Activated T-cell treated with anti-CD3 and anti-CD28 coated beads, Interleukin-2, amount 50 U/mL, for 24 hours (primary cell): Measurements from ENCODE around the gene CSNK1A1L.

Source experiments
- DNase-seq: peaks from one replicate; pipeline ENCODE4 v3.0.0-alpha.2; 2020
- H3K27ac Mint-ChIP-seq: 2 replicates; pipeline ENCODE4 v1.8.0; 2020; ENCODE audit warnings: mild to moderate bottlenecking, mixed read lengths
- H3K27me3 Mint-ChIP-seq: 2 replicates; pipeline ENCODE4 v1.8.0; 2020; ENCODE audit warnings: mixed read lengths
- H3K36me3 Mint-ChIP-seq: 2 replicates; pipeline ENCODE4 v1.8.0; 2020; ENCODE audit warnings: low read depth, mixed read lengths
- H3K4me1 Mint-ChIP-seq: 2 replicates; pipeline ENCODE4 v1.8.0; 2020; ENCODE audit warnings: low read depth, mixed read lengths
- H3K4me3 Mint-ChIP-seq: 2 replicates; pipeline ENCODE4 v1.8.0; 2020; ENCODE audit warnings: mild to moderate bottlenecking, moderate library complexity, mixed read lengths
- H3K9me3 Mint-ChIP-seq: 2 replicates; pipeline ENCODE4 v1.8.0; 2020; ENCODE audit warnings: mixed read lengths

The CSNK1A1L gene

GRCh38 chr13:37127691-37128241, 22.3 kb upstream of the CSNK1A1L start:
- Mint-ChIP-seq H3K9me3 (no peaks in the 10 kb centered on the region), H3K27ac (no peak overlapping the region), H3K36me3 (no peaks in the 10 kb centered on the region), H3K4me3 (no peak overlapping the region), H3K4me1 (no peaks in the 10 kb centered on the region), H3K27me3 (peaks cover 3% of the 10 kb centered on the region)
- DNase-seq = no peak

DNA sequence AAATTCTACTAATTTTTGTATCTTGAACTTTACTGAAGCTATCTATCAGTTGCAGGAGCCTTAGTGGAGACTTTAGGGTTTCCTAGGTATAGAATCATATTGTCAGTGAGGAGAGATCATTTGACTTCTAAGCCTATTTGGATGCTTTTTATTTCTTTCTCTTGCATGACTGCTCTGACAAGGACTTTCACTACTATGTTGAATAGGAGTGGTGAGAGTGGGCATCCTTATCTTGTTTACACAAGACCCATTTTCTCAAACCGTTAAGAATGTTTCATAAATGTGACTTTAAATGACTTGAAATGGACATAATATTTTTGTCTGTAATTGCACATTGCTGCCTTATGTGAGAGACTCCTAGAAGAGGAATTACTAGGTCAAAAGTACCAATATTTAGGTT, 17.9 kb upstream of the CSNK1A1L start:
- no peak for DNase-seq
- no peaks in the 10 kb centered on the region for H3K9me3 Mint-ChIP-seq
- no peak overlapping the region for H3K27ac Mint-ChIP-seq
- H3K4me1 Mint-ChIP-seq = no peaks in the 10 kb centered on the region
- H3K4me3 Mint-ChIP-seq = no peak overlapping the region
- H3K27me3 Mint-ChIP-seq = peaks cover 3% of the 10 kb centered on the region
- H3K36me3 Mint-ChIP-seq = no peaks in the 10 kb centered on the region

- no peak overlapping the region for H3K27ac Mint-ChIP-seq
- H3K4me3 Mint-ChIP-seq = no peak overlapping the region
- peaks cover 3% of the 10 kb centered on the region for H3K27me3 Mint-ChIP-seq
- no peak for DNase-seq
- H3K9me3 Mint-ChIP-seq = no peaks in the 10 kb centered on the region
- no peaks in the 10 kb centered on the region for H3K36me3 Mint-ChIP-seq
- no peaks in the 10 kb centered on the region for H3K4me1 Mint-ChIP-seq
Measured at GRCh38 chr13:37118016-37118415, 12.6 kb upstream of the CSNK1A1L start.

GRCh38 chr13:37114250-37114649, 8.8 kb upstream of the CSNK1A1L start:
- DNase-seq = no peak
- Mint-ChIP-seq H3K4me1 (no peaks in the 10 kb centered on the region), H3K36me3 (no peaks in the 10 kb centered on the region), H3K27ac (no peak overlapping the region), H3K27me3 (peaks cover 3% of the 10 kb centered on the region), H3K4me3 (no peak overlapping the region), H3K9me3 (no peaks in the 10 kb centered on the region)

GRCh38 chr13:37113534-37113933, 8.1 kb upstream of the CSNK1A1L start:
- H3K4me1 Mint-ChIP-seq = no peaks in the 10 kb centered on the region
- no peak overlapping the region for H3K4me3 Mint-ChIP-seq
- H3K9me3 Mint-ChIP-seq = no peaks in the 10 kb centered on the region
- H3K36me3 Mint-ChIP-seq = no peaks in the 10 kb centered on the region
- DNase-seq = no peak
- H3K27me3 Mint-ChIP-seq = peaks cover 4% of the 10 kb centered on the region
- H3K27ac Mint-ChIP-seq = no peak overlapping the region

GRCh38 chr13:37109051-37109678, 3.7 kb upstream of the CSNK1A1L start:
- no peaks in the 10 kb centered on the region for H3K4me1 Mint-ChIP-seq
- no peak for DNase-seq
- H3K27me3 Mint-ChIP-seq = peaks cover 6% of the 10 kb centered on the region
- no peaks in the 10 kb centered on the region for H3K36me3 Mint-ChIP-seq
- H3K27ac Mint-ChIP-seq = no peak overlapping the region
- no peaks in the 10 kb centered on the region for H3K9me3 Mint-ChIP-seq
- H3K4me3 Mint-ChIP-seq = no peak overlapping the region

DNA sequence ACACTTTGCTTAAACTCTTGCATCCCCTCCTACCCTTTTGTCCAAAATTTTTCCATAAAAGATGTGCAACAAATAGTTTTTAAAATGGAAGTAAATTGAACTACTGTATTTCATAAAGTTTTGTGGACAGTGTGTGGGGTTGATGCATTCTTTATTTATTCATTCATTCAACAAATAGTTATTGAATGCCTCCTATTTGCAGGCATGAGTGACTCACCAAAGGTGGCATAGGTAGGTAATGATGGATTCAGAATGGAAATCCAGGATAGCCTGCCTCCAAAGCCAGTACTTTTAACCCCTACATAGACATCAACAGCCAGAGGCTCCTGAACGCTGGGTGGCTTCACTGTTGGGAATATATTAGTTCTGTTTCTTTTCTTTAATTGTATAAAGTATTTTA, 2.4 kb upstream of the CSNK1A1L start:
- DNase-seq = no peak
- Mint-ChIP-seq H3K4me3 (no peak overlapping the region), H3K27ac (no peak overlapping the region), H3K36me3 (no peaks in the 10 kb centered on the region), H3K9me3 (no peaks in the 10 kb centered on the region), H3K27me3 (peaks cover 9% of the 10 kb centered on the region), H3K4me1 (no peaks in the 10 kb centered on the region)

- Mint-ChIP-seq H3K27me3 (peaks cover 12% of the 10 kb centered on the region), H3K27ac (no peak overlapping the region), H3K9me3 (no peaks in the 10 kb centered on the region), H3K36me3 (no peaks in the 10 kb centered on the region), H3K4me3 (no peak overlapping the region), H3K4me1 (no peaks in the 10 kb centered on the region)
- no peak for DNase-seq
Measured at GRCh38 chr13:37107456-37107855, 2.0 kb upstream of the CSNK1A1L start.

DNA sequence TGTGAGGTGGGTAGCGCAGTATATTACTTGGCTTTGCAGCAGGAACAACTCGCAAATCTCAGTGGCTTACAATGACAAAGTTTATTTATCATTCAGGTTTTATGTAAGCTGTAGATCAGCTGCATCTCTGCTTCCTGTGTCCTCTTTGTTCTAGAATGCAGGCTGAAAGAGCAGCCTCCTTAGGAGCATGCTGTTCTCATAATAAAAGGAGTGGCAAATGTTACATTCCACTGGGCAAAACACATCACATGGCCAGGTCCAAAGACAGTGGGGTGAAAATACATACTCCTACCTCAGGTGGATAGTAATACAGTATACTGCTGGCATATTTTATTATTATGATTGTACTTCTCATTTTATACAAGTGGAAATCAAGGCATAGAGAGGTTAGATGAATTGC, 1.2 kb upstream of the CSNK1A1L start:
- no peak for DNase-seq
- no peak overlapping the region for H3K27ac Mint-ChIP-seq
- no peaks in the 10 kb centered on the region for H3K36me3 Mint-ChIP-seq
- H3K4me3 Mint-ChIP-seq = no peak overlapping the region
- H3K9me3 Mint-ChIP-seq = no peaks in the 10 kb centered on the region
- peaks cover 16% of the 10 kb centered on the region for H3K27me3 Mint-ChIP-seq
- H3K4me1 Mint-ChIP-seq = no peaks in the 10 kb centered on the region

DNA sequence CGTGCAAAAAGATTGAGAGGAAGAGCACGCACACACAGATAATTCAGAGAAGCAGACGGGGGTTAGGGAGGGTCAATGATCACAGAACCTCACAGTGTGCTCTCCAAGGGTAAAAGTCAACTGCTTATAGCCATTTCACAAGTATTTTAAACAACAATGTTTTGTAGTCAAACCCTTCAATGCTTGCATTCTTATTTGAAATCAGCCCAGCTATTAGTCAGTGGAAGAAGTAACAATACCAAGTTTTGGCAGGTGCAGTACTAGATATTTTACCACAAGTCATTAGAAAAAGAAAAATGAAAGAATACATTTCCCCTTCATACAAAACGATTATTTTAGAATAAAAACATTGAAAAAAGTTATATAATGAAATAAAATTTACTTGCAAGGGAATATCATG, 2.6 kb downstream of the CSNK1A1L start:
- Mint-ChIP-seq H3K4me3 (no peak overlapping the region), H3K27ac (no peak overlapping the region), H3K36me3 (no peaks in the 10 kb centered on the region), H3K27me3 (peaks cover 14% of the 10 kb centered on the region), H3K9me3 (no peaks in the 10 kb centered on the region), H3K4me1 (no peaks in the 10 kb centered on the region)
- DNase-seq = no peak

GRCh38 chr13:37101201-37101600, 4.3 kb downstream of the CSNK1A1L start:
- DNase-seq = no peak
- Mint-ChIP-seq H3K36me3 (no peaks in the 10 kb centered on the region), H3K4me3 (no peak overlapping the region), H3K4me1 (peaks cover 9% of the 10 kb centered on the region), H3K9me3 (no peaks in the 10 kb centered on the region), H3K27ac (no peak overlapping the region), H3K27me3 (peaks cover 14% of the 10 kb centered on the region)

GRCh38 chr13:37100731-37101130, 4.7 kb downstream of the CSNK1A1L start:
- H3K4me3 Mint-ChIP-seq = no peak overlapping the region
- peaks cover 9% of the 10 kb centered on the region for H3K4me1 Mint-ChIP-seq
- peaks cover 14% of the 10 kb centered on the region for H3K27me3 Mint-ChIP-seq
- H3K36me3 Mint-ChIP-seq = no peaks in the 10 kb centered on the region
- H3K9me3 Mint-ChIP-seq = no peaks in the 10 kb centered on the region
- no peak for DNase-seq
- H3K27ac Mint-ChIP-seq = no peak overlapping the region

- H3K4me1 Mint-ChIP-seq = peaks cover 9% of the 10 kb centered on the region
- H3K4me3 Mint-ChIP-seq = no peak overlapping the region
- no peaks in the 10 kb centered on the region for H3K36me3 Mint-ChIP-seq
- no peaks in the 10 kb centered on the region for H3K9me3 Mint-ChIP-seq
- no peak overlapping the region for H3K27ac Mint-ChIP-seq
- H3K27me3 Mint-ChIP-seq = peaks cover 6% of the 10 kb centered on the region
- DNase-seq = no peak
Measured at GRCh38 chr13:37097076-37097475, 8.4 kb downstream of the CSNK1A1L start.

GRCh38 chr13:37094840-37095239, 10.6 kb downstream of the CSNK1A1L start:
- no peak overlapping the region for H3K27ac Mint-ChIP-seq
- no peak overlapping the region for H3K4me3 Mint-ChIP-seq
- H3K27me3 Mint-ChIP-seq = no peaks in the 10 kb centered on the region
- peaks cover 9% of the 10 kb centered on the region for H3K4me1 Mint-ChIP-seq
- H3K36me3 Mint-ChIP-seq = no peaks in the 10 kb centered on the region
- no peaks in the 10 kb centered on the region for H3K9me3 Mint-ChIP-seq
- DNase-seq = no peak

DNA sequence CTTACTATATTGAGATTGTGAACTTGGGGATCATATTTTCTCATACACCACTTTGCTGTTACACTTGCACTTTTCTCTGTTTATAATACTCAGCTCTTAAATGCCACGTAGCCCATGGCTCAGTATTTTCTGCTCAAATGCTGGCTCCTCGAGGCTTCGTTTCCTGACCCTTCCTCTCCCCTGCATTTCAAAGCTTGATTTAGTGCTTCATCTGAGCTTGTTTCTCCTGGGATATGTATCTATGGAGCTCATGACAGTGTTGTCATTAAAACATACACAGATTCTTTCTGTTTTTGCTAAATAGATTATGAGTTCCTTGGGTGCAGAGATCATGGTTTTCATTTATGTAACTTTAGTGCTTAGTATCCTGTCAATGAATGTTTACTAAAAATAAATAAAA, 11.4 kb downstream of the CSNK1A1L start:
- no peaks in the 10 kb centered on the region for H3K27me3 Mint-ChIP-seq
- no peak for DNase-seq
- no peaks in the 10 kb centered on the region for H3K36me3 Mint-ChIP-seq
- H3K27ac Mint-ChIP-seq = no peak overlapping the region
- no peaks in the 10 kb centered on the region for H3K9me3 Mint-ChIP-seq
- peaks cover 9% of the 10 kb centered on the region for H3K4me1 Mint-ChIP-seq
- H3K4me3 Mint-ChIP-seq = no peak overlapping the region

- H3K36me3 Mint-ChIP-seq = no peaks in the 10 kb centered on the region
- no peak overlapping the region for H3K27ac Mint-ChIP-seq
- peaks cover 10% of the 10 kb centered on the region for H3K27me3 Mint-ChIP-seq
- no peaks in the 10 kb centered on the region for H3K9me3 Mint-ChIP-seq
- no peak overlapping the region for H3K4me3 Mint-ChIP-seq
- H3K4me1 Mint-ChIP-seq = no peaks in the 10 kb centered on the region
- no peak for DNase-seq
Measured at GRCh38 chr13:37091835-37092234, 13.6 kb downstream of the CSNK1A1L start.
